Cerebellar cortex (tissue), 1 donor: ENCODE results near the gene GARIN5A.

ENCODE experiments used
- DNase-seq: peaks from one replicate; pipeline ENCODE4 v3.0.0-alpha.2; 2015; ENCODE audit warnings: low spot score

Gene GARIN5A

DNA sequence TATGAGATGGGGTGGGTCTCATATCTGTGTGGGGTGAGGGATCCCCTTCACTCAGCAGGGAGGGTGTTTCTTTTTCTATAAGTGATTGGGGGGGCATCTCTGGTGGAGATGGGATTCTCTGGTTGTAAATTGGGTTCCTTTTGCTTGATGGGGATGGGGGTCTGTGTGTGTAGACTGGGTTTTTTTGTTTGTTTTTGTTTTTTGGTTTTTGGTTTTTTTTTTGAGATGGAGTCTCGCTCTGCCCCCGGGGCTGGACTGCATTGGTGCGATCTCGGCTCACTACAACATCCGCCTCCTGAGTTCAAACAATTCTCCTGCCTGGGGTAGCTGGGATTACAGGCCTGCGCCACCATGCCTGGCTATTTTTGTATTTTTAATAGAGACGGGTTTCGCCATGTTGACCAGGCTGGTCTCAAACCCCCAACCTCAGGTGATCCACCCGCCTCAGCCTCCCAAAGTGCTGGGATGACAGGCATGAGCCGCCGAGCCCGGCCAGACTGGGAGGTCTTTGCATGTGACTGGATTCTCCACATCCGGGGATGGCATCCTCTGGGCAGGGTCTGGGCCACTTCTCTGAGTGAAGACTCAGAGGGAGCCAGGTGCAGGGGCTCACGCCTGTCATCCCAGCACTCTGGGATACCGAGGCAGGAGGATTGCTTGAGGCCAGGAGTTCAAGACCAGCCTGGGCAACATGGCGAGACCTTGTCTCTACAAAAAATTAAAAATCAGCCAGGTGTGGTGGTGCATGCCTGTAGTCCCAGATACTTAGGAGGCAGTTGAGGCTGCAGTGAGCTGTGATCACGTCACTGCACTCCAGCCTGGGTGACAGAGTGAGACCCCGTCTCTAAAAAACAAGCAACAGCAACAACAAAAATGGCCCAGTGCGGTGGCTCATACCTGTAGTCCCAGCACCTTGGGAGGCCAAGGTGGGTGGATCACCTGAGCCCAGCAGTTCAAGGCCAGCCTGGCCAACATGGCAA, 43.2 kb downstream of the GARIN5A start:
- no peak for DNase-seq

- DNase-seq, result no peak
These were observed 44.2 kb downstream of the GARIN5A start, which contains the start of gene MYBPC2 for GRCh38 chr19:50432221-50433028. MYBPC2 (plus strand) TSS chr19:50432892; CDS start chr19:50432954, 62 bp downstream.

- DNase-seq, result peak; percentile 76
These were observed 45.1 kb downstream of the GARIN5A start for GRCh38 chr19:50431343-50432220.

- DNase-seq, result no peak
These were observed 45.7 kb downstream of the GARIN5A start for GRCh38 chr19:50430888-50431342.

- no peak for DNase-seq
These were observed 47.7 kb downstream of the GARIN5A start for GRCh38 chr19:50428772-50429463.

DNA sequence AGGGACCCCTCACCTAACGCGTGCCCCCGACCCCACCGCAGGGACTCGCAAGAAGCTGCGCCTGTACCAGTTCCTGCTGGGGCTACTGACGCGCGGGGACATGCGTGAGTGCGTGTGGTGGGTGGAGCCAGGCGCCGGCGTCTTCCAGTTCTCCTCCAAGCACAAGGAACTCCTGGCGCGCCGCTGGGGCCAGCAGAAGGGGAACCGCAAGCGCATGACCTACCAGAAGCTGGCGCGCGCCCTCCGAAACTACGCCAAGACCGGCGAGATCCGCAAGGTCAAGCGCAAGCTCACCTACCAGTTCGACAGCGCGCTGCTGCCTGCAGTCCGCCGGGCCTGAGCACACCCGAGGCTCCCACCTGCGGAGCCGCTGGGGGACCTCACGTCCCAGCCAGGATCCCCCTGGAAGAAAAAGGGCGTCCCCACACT, 48.6 kb downstream of the GARIN5A start:
- DNase-seq, result peak; percentile 27

GRCh38 chr19:50427318-50427925, 49.2 kb downstream of the GARIN5A start:
- DNase-seq, result no peak

DNA sequence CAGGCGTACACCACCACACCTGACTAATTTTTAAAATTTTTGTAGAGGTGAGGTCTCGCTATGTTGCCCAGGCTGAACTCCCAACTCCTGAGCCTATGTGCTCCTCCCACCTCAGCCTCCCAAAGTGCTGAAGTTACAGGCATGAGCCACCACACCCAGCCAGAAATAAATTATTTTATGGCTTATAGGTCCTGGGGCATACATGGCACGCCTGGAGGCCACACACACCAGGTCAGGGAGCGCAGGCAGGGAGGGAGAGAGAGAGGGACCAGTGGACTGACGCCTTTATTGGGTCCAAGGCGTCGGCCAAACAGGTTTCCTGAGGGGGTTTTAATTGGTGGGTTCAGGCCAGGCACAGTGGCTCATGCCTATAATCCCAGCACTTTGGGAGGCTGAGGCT, 51.1 kb downstream of the GARIN5A start:
- DNase-seq, result no peak

GRCh38 chr19:50423279-50424113, 53.2 kb downstream of the GARIN5A start:
- DNase-seq, result no peak

DNA sequence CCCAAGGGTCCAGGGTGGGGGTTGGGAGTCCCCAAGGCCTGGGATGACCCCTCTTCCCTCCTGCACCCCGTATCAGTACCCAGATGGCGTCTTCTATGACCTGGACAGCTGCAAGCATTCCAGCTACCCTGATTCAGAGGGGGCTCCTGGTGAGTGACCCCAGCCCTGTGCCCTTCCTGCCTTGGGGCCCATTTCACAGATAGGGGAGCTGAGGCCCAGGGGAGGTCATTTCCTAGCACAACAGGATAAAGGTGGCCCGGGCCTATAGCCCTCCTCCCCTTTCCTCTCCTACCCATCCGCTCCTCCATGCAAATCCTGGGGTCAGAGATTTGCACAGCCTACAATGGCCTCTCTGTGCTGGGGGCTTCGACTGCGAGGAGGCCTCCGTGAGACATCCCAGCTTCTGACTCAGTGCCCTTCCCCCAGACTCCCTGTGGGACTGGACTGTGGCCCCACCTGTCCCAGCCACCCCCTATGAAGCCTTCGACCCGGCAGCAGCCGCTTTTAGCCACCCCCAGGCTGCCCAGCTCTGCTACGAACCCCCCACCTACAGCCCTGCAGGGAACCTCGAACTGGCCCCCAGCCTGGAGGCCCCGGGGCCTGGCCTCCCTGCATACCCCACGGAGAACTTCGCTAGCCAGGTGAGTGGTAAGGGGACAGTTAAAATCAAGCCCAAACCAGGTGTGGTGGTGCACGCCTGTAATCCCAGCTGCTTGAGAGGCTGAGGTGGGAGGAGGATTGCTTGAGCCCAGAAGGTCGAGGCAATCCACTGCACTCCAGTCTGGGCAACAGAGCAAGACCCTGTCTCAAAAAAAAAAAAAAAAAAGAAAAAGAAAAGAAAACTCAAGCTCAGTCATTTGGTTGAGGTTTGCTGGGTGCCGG, 54.0 kb downstream of the GARIN5A start:
- no peak for DNase-seq

DNA sequence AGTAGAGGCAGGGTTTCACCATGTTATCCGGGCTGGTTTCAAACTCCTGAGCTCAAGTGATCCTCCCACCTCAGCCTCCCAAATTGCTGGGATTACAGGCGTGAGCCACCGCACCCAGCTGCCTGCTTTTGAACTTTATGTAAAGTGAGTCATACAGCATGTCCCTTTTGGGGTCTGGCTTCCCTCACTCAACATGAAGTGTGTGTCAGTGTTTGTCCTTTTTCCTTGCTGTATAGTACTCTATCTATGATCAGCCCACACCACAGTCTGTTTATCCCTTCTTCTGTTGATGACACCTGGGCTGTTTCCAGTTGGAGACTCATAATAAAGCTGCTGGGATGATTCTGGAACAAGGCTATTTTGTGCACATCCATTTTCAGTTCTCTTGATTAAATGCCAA, 55.8 kb downstream of the GARIN5A start:
- DNase-seq, result no peak

DNA sequence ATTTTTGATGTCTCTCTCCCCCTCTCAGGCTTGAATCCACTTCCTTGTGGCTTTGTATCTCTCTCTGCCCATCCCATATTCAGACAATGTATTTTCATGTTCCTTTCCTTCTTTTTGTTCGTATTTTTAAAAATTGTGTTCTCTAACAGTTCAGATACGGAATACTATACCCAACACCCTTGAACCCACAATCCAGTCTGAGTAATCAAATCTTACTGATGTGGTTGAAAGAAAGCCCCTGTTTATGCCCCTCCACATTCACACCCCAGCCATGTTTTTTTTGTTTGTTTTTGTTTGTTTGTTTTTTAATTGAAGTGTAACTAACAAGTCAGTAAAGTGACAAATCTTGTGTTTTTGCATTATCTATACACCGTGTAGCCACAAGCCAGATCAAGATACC, 56.5 kb downstream of the GARIN5A start:
- DNase-seq, result no peak

DNA sequence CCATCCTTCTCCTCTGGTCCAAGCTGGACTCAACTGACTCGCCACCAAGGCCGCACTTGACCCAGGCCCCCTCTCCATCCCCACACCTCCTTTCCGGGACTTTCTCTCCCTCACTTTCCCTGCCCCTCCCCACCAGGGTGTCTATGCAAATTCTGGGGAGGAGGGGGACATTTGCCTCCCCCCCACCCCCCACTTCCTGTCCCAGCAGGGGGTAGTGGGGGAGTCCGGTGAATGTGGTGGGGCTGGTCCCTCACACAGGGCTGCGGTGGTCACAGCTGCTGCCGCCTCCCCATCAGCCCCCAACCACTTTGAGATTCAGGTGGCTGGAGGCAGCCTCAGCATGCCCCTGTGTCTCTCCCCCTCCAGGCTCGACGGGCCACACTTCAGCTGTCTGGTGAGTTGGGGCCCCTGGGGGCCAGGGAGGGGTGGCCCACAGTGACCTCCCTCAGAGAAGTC, 57.0 kb downstream of the GARIN5A start:
- no peak for DNase-seq

- no peak for DNase-seq
These were observed 57.5 kb downstream of the GARIN5A start for GRCh38 chr19:50419022-50419579.

- no peak for DNase-seq
These were observed 58.2 kb downstream of the GARIN5A start, which contains the start of gene SPIB for GRCh38 chr19:50418176-50419021. SPIB (plus strand) TSS chr19:50418938; CDS start chr19:50418963, 25 bp downstream.

DNA sequence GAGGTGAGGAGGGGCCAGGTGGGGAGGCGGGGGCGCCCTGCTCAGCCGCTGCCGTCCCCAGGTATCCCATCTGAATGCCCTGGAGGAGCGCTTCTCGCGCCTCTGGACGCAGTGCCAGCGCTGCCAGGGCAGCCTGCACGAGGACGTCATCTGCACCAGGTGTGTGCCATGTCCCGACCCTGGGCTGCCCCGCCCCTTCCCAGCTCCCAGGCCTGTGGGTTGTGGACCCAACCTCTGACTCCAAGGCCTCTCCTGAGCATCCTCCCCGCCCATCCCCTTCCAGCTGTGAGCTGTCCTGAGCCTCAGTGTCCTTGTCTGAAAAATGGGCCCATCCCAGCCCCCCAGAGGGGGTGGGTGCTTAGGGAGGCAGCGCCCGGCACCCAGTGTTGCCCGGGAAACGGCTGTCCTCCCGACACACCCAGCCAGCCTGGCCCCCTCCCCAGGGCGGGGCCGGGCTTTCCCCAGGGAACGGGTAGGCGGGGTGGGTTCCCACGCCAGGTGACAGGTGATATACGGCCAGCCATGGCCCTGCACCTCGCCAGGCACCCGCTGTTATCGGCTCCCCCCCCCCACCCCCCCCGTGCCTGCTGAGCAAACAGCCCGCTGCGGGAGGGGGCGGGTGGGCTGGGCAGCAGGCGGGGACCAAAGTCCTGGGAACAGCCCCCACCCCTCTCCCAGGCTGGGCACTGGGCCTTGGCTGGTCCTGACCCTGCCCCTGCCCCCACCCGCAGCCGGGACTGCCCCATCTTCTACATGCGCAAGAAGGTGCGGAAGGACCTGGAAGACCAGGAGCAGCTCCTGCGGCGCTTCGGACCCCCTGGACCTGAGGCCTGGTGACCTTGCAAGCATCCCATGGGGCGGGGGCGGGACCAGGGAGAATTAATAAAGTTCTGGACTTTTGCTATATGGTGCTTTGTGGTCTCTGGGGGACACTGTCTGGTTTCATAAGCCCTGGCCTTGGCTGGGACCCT, 59.3 kb downstream of the GARIN5A start:
- no peak for DNase-seq
